T-helper 2 cell treated with Interferon-gamma antibody and Interleukin-4, amounts not matched to agents 100 ng/mL and 5 ng/mL, for 36 hours (primary cell): ENCODE data around the gene ZNF624. TPM values are rescaled to one million over a fixed set of nuclear protein-coding genes. Genes with fewer than 3 reads are reported as not detected.

ENCODE experiments used
- intact Hi-C: fragments of 100-400 bp; cut with micrococcal nuclease; formaldehyde crosslinking; loops from one replicate; pipeline ENCODE4 v1.15.1; 2023
- total RNA-seq: library from RNA; stranded (reverse); gene quantifications from 2 replicates; pipeline ENCODE4 v1.2.3, GENCODE V29; 2022

The ZNF624 gene
- total RNA-seq, 1 donor from 2014 or later, result 4.6 TPM

DNA sequence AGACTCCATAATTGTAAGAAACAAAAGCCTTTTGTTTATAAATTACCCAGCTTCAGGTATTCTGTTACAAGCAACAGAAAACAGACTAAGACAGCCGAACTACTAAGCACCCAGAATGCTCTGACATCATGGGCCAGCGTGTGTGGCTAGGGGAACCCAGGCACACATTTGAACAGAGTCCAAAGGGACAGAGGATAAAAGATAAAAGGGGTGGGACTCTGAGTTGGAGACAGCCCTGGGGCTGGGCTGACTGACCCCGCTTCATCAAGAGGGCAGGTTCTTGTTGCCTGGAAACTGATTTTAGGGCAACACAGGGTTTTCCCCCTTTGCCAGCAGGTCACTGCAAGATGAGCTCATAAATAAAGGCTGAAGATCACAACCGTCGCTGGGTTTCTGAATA is 54.1 kb downstream of the ZNF624 start:
- intact Hi-C loops, result no loop called here

DNA sequence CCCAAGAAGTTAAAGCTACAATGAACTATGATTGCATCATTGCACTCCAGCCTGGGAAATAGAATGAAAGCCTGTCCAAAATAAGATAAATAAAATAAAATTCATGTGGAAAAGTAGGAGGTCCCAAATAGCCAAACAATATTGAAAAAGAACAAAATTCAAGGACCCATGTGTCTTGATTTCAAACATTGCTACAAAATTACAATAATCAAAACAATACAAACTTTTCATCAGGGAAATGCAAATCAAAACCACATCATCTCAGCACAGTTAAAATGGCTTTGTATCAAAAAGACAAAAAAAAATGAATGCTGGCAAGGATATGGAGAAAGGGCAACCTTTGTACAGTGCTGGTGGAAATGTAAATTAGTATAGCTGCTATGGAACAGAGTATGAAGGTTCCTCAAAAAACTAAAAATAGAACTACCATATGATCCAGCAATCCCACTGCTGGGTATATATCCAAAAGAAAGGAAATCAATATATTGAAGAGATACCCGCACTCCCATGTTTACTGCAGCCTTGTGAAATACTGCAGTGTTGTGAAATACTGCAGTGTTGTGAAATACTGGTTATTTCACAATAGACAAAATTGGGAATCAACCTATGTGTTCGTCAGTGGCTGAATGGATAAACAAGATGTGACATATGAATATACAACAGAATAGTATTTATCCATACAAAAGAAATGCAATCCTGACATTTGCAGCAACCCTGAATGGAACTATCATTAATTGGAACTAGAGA is 60.1 kb downstream of the ZNF624 start:
- intact Hi-C loops, result no loop called here

DNA sequence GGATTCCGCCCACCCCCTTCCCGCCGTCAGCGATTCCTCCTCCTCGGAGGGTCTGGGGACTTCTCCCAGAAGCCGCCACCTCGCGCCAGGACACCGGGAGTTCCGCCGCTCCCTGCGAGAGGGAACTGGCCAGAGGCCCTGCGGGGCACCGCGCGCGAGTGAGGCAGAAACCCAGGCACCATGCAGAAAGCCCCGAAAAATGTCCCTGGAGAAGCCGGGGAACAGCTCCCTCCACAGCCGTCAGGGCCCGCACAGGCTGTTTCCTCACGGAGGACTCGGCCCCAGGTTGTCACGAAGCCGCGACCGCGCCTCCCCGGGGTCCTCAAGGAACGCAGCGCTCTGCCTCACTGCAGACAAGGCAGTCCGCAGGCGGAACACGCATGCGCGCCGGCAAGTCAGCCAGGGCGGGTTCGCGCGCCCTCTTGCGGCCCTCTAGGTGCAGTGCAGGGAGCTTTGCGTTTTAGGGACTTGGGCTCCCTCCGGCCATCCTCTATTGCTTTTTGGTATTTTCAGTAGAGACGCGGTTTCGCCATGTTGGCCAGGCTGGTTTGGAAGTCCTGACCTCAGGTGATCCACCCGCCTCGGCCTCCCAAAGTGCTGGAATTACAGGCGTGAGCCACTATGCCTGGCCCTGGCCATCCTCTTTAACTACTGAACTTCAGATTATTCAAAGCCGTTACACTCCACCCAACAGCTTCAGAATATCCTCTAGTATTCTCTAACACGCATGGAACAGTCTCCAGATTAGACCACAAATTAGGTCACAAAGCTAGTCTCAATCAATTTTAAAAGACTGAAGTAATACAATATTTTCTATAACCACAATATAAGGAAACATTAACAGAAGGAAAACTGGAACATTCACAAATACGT is 64.3 kb downstream of the ZNF624 start:
- intact Hi-C loops, result loop anchor here (1.0 kb wide), 2 partner anchors 52 to 136 kb away; no protein-coding TSS in a partner anchor

DNA sequence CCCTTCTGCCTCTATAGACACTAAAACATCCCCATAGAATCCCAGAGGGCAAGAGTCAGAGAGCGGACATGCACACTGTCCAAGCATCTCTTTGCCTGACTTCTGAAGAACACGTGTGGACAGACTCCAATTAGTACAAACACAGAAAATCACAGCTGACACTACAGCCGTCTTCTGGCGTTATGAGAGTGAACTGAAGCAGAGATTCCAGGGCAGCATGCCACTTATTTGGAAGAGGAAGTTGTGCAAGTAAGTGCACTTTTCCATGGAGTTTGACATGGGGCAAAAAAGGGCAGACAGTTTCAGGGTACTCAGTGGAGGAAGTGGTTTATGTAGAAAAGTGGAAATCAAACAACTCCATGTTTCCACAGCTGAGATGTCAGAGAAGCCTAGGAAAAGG is 67.9 kb downstream of the ZNF624 start:
- intact Hi-C loops, result loop anchor here (2.0 kb wide), 1 partner anchor 223 kb away; no protein-coding TSS in a partner anchor

DNA sequence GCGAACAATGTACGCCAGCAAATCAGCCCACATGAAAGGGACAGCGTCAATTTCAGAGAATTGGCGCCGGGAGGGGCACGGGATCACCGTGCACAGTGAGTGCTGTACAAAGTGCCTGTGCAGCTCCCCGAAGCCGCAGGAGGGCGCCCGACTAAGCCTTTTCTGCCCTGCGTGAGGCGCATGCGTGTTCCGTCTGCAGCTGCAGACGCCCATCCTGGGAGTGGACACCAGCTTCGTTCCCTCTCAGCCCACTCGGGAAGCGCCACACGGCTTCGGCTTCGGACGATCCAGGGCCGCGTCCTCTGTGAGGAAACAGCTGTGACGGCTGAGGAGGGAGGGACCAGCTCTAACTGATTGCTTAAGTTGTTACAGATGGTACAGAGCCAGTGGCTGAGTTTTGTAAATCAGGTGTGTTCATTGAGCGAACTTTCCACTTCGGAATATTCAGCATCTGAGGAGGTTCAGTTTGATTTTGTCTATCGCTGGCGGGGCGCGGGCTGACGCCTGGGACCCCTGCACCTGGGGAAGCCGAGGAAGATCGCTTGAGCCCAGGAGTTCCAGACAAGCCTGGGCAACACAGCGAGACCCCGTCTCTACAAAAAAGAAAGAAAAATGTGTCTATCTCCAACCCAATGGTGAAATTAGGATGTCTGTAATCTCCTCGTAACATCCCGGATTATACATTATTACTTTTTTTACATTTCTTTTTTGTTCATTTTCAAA is 69.2 kb downstream of the ZNF624 start:
- intact Hi-C loops, result loop anchor here (1.0 to 5.0 kb wide), 5 partner anchors 15 to 222 kb away; partner anchors contain the start of genes ZNF287 and ZNF624

DNA sequence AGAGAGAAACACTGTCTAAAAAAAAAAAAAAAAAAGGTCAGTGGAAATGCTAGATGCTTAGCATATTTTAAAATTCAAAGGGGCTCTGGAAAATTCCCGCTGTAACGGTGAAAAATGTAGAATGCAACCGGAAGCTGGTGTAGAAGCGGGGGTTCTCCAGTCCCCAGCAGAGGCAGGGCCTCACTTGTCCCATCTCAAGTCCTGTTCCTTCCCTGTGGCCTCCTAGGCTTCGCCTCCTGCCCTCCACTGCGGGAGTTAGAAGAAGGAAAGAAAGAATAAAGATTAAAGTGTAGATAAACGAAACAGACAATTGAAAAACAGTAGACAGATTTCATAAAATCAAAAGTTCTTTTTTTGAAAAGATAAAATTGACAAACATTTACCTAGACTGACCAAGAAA is 69.9 kb downstream of the ZNF624 start:
- intact Hi-C loops, result loop anchor here (1.0 to 5.0 kb wide), 5 partner anchors 14 to 221 kb away; partner anchors contain the start of genes ZNF287 and ZNF624

DNA sequence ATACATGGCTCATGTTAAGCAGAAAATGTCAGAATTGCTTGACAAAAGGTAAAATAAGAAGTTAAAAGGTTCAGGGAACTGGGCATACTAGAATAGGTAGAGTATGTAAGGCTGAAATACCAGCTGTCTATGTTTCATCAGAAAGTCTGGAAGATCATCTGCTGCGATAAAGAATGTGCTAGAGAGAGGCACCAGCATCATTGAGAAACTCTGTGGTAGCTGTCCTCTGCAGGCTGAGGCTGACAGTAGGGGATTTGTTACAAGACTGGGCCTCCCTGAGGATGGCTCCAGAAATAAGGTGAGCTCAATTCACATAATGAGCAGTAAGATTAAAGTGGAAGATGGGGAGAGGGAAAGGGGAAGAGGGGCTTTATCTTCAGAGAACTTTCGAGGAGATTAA is 80.2 kb downstream of the ZNF624 start:
- intact Hi-C loops, result no loop called here

Other genes with a start within 250 kb of the ZNF624 start
- 135 and 139 TPM in 2 replicates for gene TRPV2, start 238.3 kb downstream of the ZNF624 start, total RNA-seq
- gene LRRC75A, start 161.7 kb downstream of the ZNF624 start, total RNA-seq, result 1.4 and 1.8 TPM in 2 replicates
- gene ZNF287, start 84.6 kb downstream of the ZNF624 start, total RNA-seq, result 5.1 and 7.5 TPM in 2 replicates
- gene CCDC144A, start 36.4 kb upstream of the ZNF624 start, total RNA-seq, result 2.8 and 3.0 TPM in 2 replicates